ENCODE data around the gene TMEM176A. TPM values are rescaled to one million over a fixed set of nuclear protein-coding genes. Genes with fewer than 3 reads are reported as not detected.

TMEM176A gene
- total and polyA plus RNA-seq, 12 donors, result 0.78 to 70.9 (median 22.5) TPM

DNA sequence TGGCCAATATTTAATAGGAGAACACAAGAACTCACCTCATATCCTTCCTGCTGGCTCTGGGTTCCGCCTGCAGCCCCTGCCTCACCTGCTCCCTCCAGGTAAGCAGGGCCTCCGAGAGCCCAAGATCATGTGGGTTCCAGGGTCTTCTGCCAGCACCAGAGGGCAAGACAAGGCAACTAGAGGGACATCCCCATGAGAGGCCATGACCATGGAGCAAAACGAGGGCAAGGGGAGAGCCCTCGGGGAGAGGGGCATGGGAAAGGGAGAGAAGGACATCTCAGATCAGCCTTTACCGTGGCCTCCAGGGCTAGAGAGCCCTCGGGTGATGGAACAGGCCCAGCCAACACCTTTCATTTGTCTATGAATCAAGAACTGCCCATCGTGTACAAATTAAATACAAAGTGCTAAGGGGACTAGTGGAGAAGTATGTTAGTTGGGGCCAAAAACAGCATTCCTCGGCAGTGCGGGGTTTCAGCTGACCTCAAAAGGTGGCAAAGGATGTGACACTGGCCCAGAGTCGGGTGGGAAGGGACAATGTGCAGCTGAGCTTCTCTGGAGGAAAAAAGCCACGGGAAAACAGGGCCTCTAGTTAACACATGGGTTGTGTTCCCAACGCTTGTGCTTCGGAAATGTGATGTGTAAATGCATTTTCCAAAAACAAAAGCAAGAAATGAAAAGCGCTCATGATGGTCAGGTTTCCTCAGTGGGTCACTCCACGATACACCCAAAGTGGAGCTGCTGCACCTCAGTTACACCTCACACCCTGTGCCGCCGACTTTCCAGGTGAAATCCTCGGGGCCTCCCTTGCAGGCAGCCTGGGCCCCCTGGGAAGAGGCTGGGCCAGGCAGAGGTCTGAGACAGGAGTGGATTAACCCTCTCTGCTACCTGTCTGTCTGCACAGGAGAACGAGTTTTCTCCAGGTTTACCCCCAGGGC, 53.8 kb downstream of the TMEM176A start:
- H3K27me3 ChIP-seq, result no peaks in the 10 kb centered on the region

More for the DNA sequence above, 53.8 kb downstream of the TMEM176A start:
- Histone ChIP-seq H3K36me3 (replicated peaks in 1 of 2) (no peaks in the 10 kb centered on the region), H3K9me3 (replicated peaks in 1 of 3) (no peaks in the 10 kb centered on the region), H3K27ac (no peak overlapping the region), H3K4me3 (no peak overlapping the region), H3K4me1 (replicated peaks in 1 of 2) (peaks cover 0 to 7% of the 10 kb centered on the region in 2 donors)
- peak in 2 of 7 donors; percentile 5 to 31 for DNase-seq
- TF ChIP-seq, protein P1, sequence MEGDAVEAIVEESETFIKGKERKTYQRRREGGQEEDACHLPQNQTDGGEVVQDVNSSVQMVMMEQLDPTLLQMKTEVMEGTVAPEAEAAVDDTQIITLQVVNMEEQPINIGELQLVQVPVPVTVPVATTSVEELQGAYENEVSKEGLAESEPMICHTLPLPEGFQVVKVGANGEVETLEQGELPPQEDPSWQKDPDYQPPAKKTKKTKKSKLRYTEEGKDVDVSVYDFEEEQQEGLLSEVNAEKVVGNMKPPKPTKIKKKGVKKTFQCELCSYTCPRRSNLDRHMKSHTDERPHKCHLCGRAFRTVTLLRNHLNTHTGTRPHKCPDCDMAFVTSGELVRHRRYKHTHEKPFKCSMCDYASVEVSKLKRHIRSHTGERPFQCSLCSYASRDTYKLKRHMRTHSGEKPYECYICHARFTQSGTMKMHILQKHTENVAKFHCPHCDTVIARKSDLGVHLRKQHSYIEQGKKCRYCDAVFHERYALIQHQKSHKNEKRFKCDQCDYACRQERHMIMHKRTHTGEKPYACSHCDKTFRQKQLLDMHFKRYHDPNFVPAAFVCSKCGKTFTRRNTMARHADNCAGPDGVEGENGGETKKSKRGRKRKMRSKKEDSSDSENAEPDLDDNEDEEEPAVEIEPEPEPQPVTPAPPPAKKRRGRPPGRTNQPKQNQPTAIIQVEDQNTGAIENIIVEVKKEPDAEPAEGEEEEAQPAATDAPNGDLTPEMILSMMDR (IDR thresholded peaks at IDR 0.05), result no peak
- TF ChIP-seq POLR2A (IDR thresholded peaks at IDR 0.05), result no peak
- 71 to 79% (median 77%) methylated on average over 19 of the region's 19 CpGs for WGBS, 4 donors
- intact Hi-C loops (cut with DNase I), result no loop called here

Other genes with a start within 250 kb of the TMEM176A start
- 10 to 100 TPM; 24.6 to 52.7 (median 37.8) TPM for gene GIMAP4, start 233.4 kb upstream of the TMEM176A start, total RNA-seq
- 10 to 100 TPM; 19.6 to 35.6 (median 27.9) TPM for gene GIMAP4, start 233.4 kb upstream of the TMEM176A start, polyA plus RNA-seq
- gene GIMAP6, start 168.4 kb upstream of the TMEM176A start, total RNA-seq, result 10 to 100 TPM; 12.6 to 50.6 (median 27.6) TPM
- 10 to 100 TPM in 2 of 3 donors, 1 to 10 TPM in 1; 9.9 to 12.9 (median 11.0) TPM for gene GIMAP6, start 168.4 kb upstream of the TMEM176A start, polyA plus RNA-seq
- gene GIMAP2, start 115.1 kb upstream of the TMEM176A start, total RNA-seq, result 10 to 100 TPM in 7 of 9 donors, 1 to 10 TPM in 2; 6.6 to 23.6 (median 15.4) TPM
- gene GIMAP2, start 115.1 kb upstream of the TMEM176A start, polyA plus RNA-seq, result 10 to 100 TPM in 1 of 3 donors, 1 to 10 TPM in 2; 5.2 to 10.9 (median 7.8) TPM
- 10 to 100 TPM in 1 of 9 donors, 1 to 10 TPM in 8; 1.6 to 11.2 (median 6.6) TPM for gene GIMAP1, start 84.2 kb upstream of the TMEM176A start, total RNA-seq
- 1 to 10 TPM; 1.5 to 4.7 (median 4.2) TPM for gene GIMAP1, start 84.2 kb upstream of the TMEM176A start, polyA plus RNA-seq
- gene GIMAP5, start 63.4 kb upstream of the TMEM176A start, total RNA-seq, result 10 to 100 TPM in 8 of 9 donors, 1 to 10 TPM in 1; 7.9 to 65.0 (median 18.9) TPM
- 10 to 100 TPM; 13.2 to 32.9 (median 29.7) TPM for gene GIMAP5, start 63.4 kb upstream of the TMEM176A start, polyA plus RNA-seq
- gene TMEM176B, start 405 bp upstream of the TMEM176A start, total RNA-seq, result 10 to 100 TPM in 8 of 9 donors, 1 to 10 TPM in 1; 1.8 to 99.1 (median 39.7) TPM
- 10 to 100 TPM; 12.0 to 33.6 (median 12.6) TPM for gene TMEM176B, start 405 bp upstream of the TMEM176A start, polyA plus RNA-seq
- under 1 TPM in 3 of 9 donors, not detected in 6; 0.11 to 0.29 (median 0.15) TPM for gene AOC1, start 51.7 kb downstream of the TMEM176A start, total RNA-seq
- gene AOC1, start 51.7 kb downstream of the TMEM176A start, polyA plus RNA-seq, result under 1 TPM in 2 of 3 donors, not detected in 1; 0.10 to 0.32 TPM
- gene KCNH2, start 177.6 kb downstream of the TMEM176A start, total RNA-seq, result 10 to 100 TPM in 1 of 9 donors, 1 to 10 TPM in 8; 1.1 to 10.7 (median 4.7) TPM
- gene KCNH2, start 177.6 kb downstream of the TMEM176A start, polyA plus RNA-seq, result 10 to 100 TPM in 1 of 3 donors, 1 to 10 TPM in 2; 4.5 to 18.7 (median 6.8) TPM
- gene NOS3, start 190.2 kb downstream of the TMEM176A start, total RNA-seq, result 10 to 100 TPM in 7 of 9 donors, 1 to 10 TPM in 2; 5.0 to 26.5 (median 15.4) TPM
- 10 to 100 TPM in 2 of 3 donors, 1 to 10 TPM in 1; 2.2 to 23.3 (median 14.9) TPM for gene NOS3, start 190.2 kb downstream of the TMEM176A start, polyA plus RNA-seq
- gene ATG9B, start 223.7 kb downstream of the TMEM176A start, total RNA-seq, result under 1 TPM in 7 of 9 donors, not detected in 2; 0.23 to 0.74 (median 0.39) TPM
- gene ATG9B, start 223.7 kb downstream of the TMEM176A start, polyA plus RNA-seq, result 1 to 10 TPM in 2 of 3 donors, under 1 TPM in 1; 0.53 to 7.8 (median 2.1) TPM
- gene ABCB8, start 227.7 kb downstream of the TMEM176A start, total RNA-seq, result 10 to 100 TPM; 18.6 to 62.3 (median 51.5) TPM
- 10 to 100 TPM; 15.5 to 57.4 (median 50.8) TPM for gene ABCB8, start 227.7 kb downstream of the TMEM176A start, polyA plus RNA-seq
- gene ASIC3, start 247.8 kb downstream of the TMEM176A start, total RNA-seq, result 1 to 10 TPM in 4 of 9 donors, under 1 TPM in 4, not detected in 1; 0.24 to 2.3 (median 1.1) TPM
- 10 to 100 TPM in 2 of 3 donors, 1 to 10 TPM in 1; 1.2 to 32.7 (median 10.0) TPM for gene ASIC3, start 247.8 kb downstream of the TMEM176A start, polyA plus RNA-seq